Upper lobe of left lung (tissue), 6 donors: ENCODE measurements around the gene CD5L. TPM values are rescaled to one million over a fixed set of nuclear protein-coding genes. Genes with fewer than 3 reads are reported as not detected.

ENCODE experiments used
- ATAC-seq, 2 donors: fragments of 200-7000 bp; cut with Tn5 transposase; one replicate each; pipeline ENCODE4 v1.9.1; 2022; ENCODE audit warnings: mild to moderate bottlenecking in 2 of 2, moderate library complexity in 2 of 2; ENCODE audit not compliant: low FRiP score in 2 of 2
- DNase-seq, 2 donors: peaks; one replicate each; pipeline ENCODE4 v3.0.0-alpha.2; 2019 to 2020
- H3K27ac ChIP-seq, 4 donors: fragments of 200-600 bp; sonication (generic); one replicate each; pipeline ENCODE4 v1.5.1; 2016 to 2019
- H3K27me3 ChIP-seq, 4 donors: fragments of 200-600 bp; sonication (generic); one replicate each; pipeline ENCODE4 v1.5.1; 2017 to 2019
- H3K36me3 ChIP-seq, 4 donors: fragments of 200-600 bp; sonication (generic); one replicate each; pipeline ENCODE4 v1.5.1; 2016 to 2019
- H3K4me1 ChIP-seq, 4 donors: fragments of 200-600 bp; sonication (generic); one replicate each; pipeline ENCODE4 v1.5.1; 2018 to 2019
- H3K4me3 ChIP-seq, 4 donors: fragments of 200-600 bp; sonication (generic); one replicate each; pipeline ENCODE4 v1.5.1; 2017 to 2019; ENCODE audit warnings: mild to moderate bottlenecking in 2 of 4, moderate library complexity in 1 of 4
- H3K9me3 ChIP-seq, 4 donors: fragments of 200-600 bp; sonication (generic); one replicate each; pipeline ENCODE4 v1.5.1; 2018 to 2019
- CTCF ChIP-seq, 6 experiments: fragments of 450-650 bp in 4 of 6; fragments of 200-600 bp in 2 of 6; sonication (generic) in 2 of 6; IDR thresholded peaks; one replicate each; pipeline ENCODE4 v1.5.1; 2016 to 2019; ENCODE audit warnings: antibody characterized with exemption in 6 of 6
- EP300 ChIP-seq, 4 donors: sonication (generic); formaldehyde crosslinking; IDR thresholded peaks; one replicate each; pipeline ENCODE4 v1.5.1; 2017; ENCODE audit warnings: antibody characterized with exemption in 4 of 4, control low read depth in 2 of 4
- POLR2A ChIP-seq, 4 donors: fragments of 450-650 bp; IDR thresholded peaks; one replicate each; pipeline ENCODE4 v1.5.1; 2016 to 2017; ENCODE audit warnings: antibody characterized with exemption in 4 of 4, mild to moderate bottlenecking in 2 of 4
- POLR2AphosphoS5 ChIP-seq, 2 donors: sonication (generic); formaldehyde crosslinking; IDR thresholded peaks; one replicate each; pipeline ENCODE4 v1.5.1; 2017; ENCODE audit warnings: antibody characterized with exemption in 2 of 2
- WGBS, 2 donors: methylation state at CpG; one replicate each; pipeline ENCODE4 v1.1.5; 2017 to 2018; 5-methylcytosine and 5-hydroxymethylcytosine counted together
- total RNA-seq, 6 donors: library from RNA; depleted of rRNA in 4 of 6; stranded (reverse); fragments of >200 nt in 4 of 6; gene quantifications; one replicate each; pipeline versions ENCODE4 v1.1.0 to v1.2.1, GENCODE V29; 2016 to 2021
- donor health status: DM: no; HTN: no; CAD: no; lungs with moderate emphysema.
- donor health status: DM: no; HTN: yes; CAD: no; lungs with severe emphysema.

The CD5L gene
- total RNA-seq, 6 donors from 2014 or later = 1.4 to 5.2 (median 3.4) TPM

GRCh38 chr1:157819896-157820295 lies 21.7 kb downstream of the CD5L start, which contains the start of gene FCRL1:
FCRL1 (minus strand) TSS chr1:157820120; CDS start chr1:157820037, 83 bp downstream.
- no peaks in the 10 kb centered on the region for H3K27me3 ChIP-seq
- no peak within 1 kb of the TSS for H3K27ac ChIP-seq
- H3K36me3 ChIP-seq = no peaks in the 10 kb centered on the region
- H3K4me1 ChIP-seq = no peaks in the 10 kb centered on the region
- WGBS, 2 donors = 54 to 67% methylated on average over 3 of the region's 3 CpGs
- TF ChIP-seq EP300 (IDR thresholded peaks at IDR 0.05) (no peak), POLR2A (IDR thresholded peaks at IDR 0.05) (no peak), CTCF (IDR thresholded peaks at IDR 0.05) (no peak)
- H3K9me3 ChIP-seq = no peaks in the 10 kb centered on the region
- H3K4me3 ChIP-seq = no peak within 1 kb of the TSS
- peak in 1 of 2 donors; percentile 17 for ATAC-seq
- DNase-seq = no peak

GRCh38 chr1:157819215-157819614 lies 22.4 kb downstream of the CD5L start:
- peaks cover 0 to 6% (median 0%) of the 10 kb centered on the region in 4 donors for H3K9me3 ChIP-seq
- no peak overlapping the region for H3K4me3 ChIP-seq
- H3K36me3 ChIP-seq = no peaks in the 10 kb centered on the region
- TF ChIP-seq CTCF (IDR thresholded peaks at IDR 0.05) (no peak), POLR2AphosphoS5 (IDR thresholded peaks at IDR 0.05) (no peak), EP300 (IDR thresholded peaks at IDR 0.05) (no peak), POLR2A (IDR thresholded peaks at IDR 0.05) (no peak)
- no peak overlapping the region for H3K27ac ChIP-seq
- no peak for DNase-seq
- 78 to 81% methylated on average over 2 of the region's 2 CpGs for WGBS, 2 donors
- H3K27me3 ChIP-seq = no peaks in the 10 kb centered on the region
- ATAC-seq = no peak
- no peaks in the 10 kb centered on the region for H3K4me1 ChIP-seq

GRCh38 chr1:157813269-157813668 lies 28.3 kb downstream of the CD5L start:
- TF ChIP-seq CTCF (IDR thresholded peaks at IDR 0.05) = no peak
- no peak for TF ChIP-seq EP300 (IDR thresholded peaks at IDR 0.05)
- no peak for TF ChIP-seq POLR2A (IDR thresholded peaks at IDR 0.05)
- TF ChIP-seq POLR2AphosphoS5 (IDR thresholded peaks at IDR 0.05) = no peak
- H3K27ac ChIP-seq = no peak overlapping the region

GRCh38 chr1:157806431-157807149 lies 35.0 kb downstream of the CD5L start:
- Histone ChIP-seq H3K27me3 (no peaks in the 10 kb centered on the region), H3K4me3 (no peak overlapping the region), H3K27ac (no peak overlapping the region), H3K4me1 (no peaks in the 10 kb centered on the region), H3K36me3 (no peaks in the 10 kb centered on the region), H3K9me3 (no peaks in the 10 kb centered on the region)
- 54 to 64% methylated on average over 6 of the region's 6 CpGs for WGBS, 2 donors
- DNase-seq (no peak), ATAC-seq (no peak)
- no peak for TF ChIP-seq EP300 (IDR thresholded peaks at IDR 0.05)
- TF ChIP-seq CTCF (IDR thresholded peaks at IDR 0.05) = no peak
- TF ChIP-seq POLR2AphosphoS5 (IDR thresholded peaks at IDR 0.05) = no peak
- no peak for TF ChIP-seq POLR2A (IDR thresholded peaks at IDR 0.05)

More at GRCh38 chr1:157813269-157813668, 28.3 kb downstream of the CD5L start:
- Histone ChIP-seq H3K4me3 (no peak overlapping the region), H3K4me1 (no peaks in the 10 kb centered on the region), H3K27me3 (no peaks in the 10 kb centered on the region), H3K9me3 (peaks cover 0 to 6% (median 0%) of the 10 kb centered on the region in 4 donors), H3K36me3 (no peaks in the 10 kb centered on the region)
- 77 to 89% methylated on average over 1 of the region's 1 CpG for WGBS, 2 donors
- ATAC-seq (no peak), DNase-seq (no peak)

GRCh38 chr1:157803851-157804250 lies 37.8 kb downstream of the CD5L start:
- ATAC-seq (peak; percentile 20 to 80), DNase-seq (peak; percentile 5 to 23)
- Histone ChIP-seq H3K36me3 (no peaks in the 10 kb centered on the region), H3K27ac (no peak overlapping the region), H3K4me3 (no peak overlapping the region), H3K4me1 (no peaks in the 10 kb centered on the region), H3K9me3 (no peaks in the 10 kb centered on the region), H3K27me3 (no peaks in the 10 kb centered on the region)
- TF ChIP-seq POLR2AphosphoS5 (IDR thresholded peaks at IDR 0.05) (no peak), CTCF (IDR thresholded peaks at IDR 0.05) (no peak), EP300 (IDR thresholded peaks at IDR 0.05) (no peak), POLR2A (IDR thresholded peaks at IDR 0.05) (no peak)
- 71 to 84% methylated on average over 7 of the region's 7 CpGs for WGBS, 2 donors
